H7 (cell line): ENCODE data around the gene CDON. TPM values are rescaled to one million over a fixed set of nuclear protein-coding genes. Genes with fewer than 3 reads are reported as not detected.

Experiments
- DNase-seq: peaks from one replicate; pipeline ENCODE4 v3.0.0; 2012
- H3K27me3 ChIP-seq: 2 replicates; pipeline ENCODE4 v1.6.0; 2011; ENCODE audit warnings: mild to moderate bottlenecking, low read length; ENCODE audit not compliant: control insufficient read depth, insufficient read depth
- H3K36me3 ChIP-seq: replicated peaks from 2 replicates; pipeline ENCODE4 v1.5.1; 2011; ENCODE audit warnings: low read length; ENCODE audit not compliant: control insufficient read depth, insufficient read depth
- H3K4me3 ChIP-seq: 2 replicates; pipeline ENCODE4 v1.5.1; 2011; ENCODE audit warnings: low read depth, mild to moderate bottlenecking, control low read depth, low read length, moderate library complexity; ENCODE audit not compliant: insufficient read depth
- total RNA-seq: library from RNA; depleted of rRNA; stranded (reverse); fragments of >200 nt; shearing (Covaris generic); gene quantifications from 2 replicates; pipeline ENCODE4 v1.2.3, GENCODE V29; 2014

CDON gene
- total RNA-seq, 1 experiment from 2014 or later: 22.7 TPM

GRCh38 chr11:125956391-125957134 lies 106.1 kb downstream of the CDON start:
- DNase-seq: no peak
- Histone ChIP-seq H3K36me3 (no peaks in the 10 kb centered on the region), H3K27me3 (no peaks in the 10 kb centered on the region), H3K4me3 (no peak overlapping the region)

GRCh38 chr11:125955856-125956255 lies 106.8 kb downstream of the CDON start:
- H3K27me3 ChIP-seq: no peaks in the 10 kb centered on the region
- no peak overlapping the region for H3K4me3 ChIP-seq
- no peak for DNase-seq
- no peaks in the 10 kb centered on the region for H3K36me3 ChIP-seq

GRCh38 chr11:125954945-125955640 lies 107.6 kb downstream of the CDON start:
- Histone ChIP-seq H3K27me3 (no peaks in the 10 kb centered on the region), H3K4me3 (no peak overlapping the region), H3K36me3 (no peaks in the 10 kb centered on the region)
- DNase-seq: no peak

GRCh38 chr11:125954123-125954944 lies 108.3 kb downstream of the CDON start:
- peak; percentile 53 for DNase-seq
- no peaks in the 10 kb centered on the region for H3K27me3 ChIP-seq

GRCh38 chr11:125953401-125953935 lies 109.2 kb downstream of the CDON start:
- Histone ChIP-seq H3K27me3 (no peaks in the 10 kb centered on the region), H3K36me3 (no peaks in the 10 kb centered on the region), H3K4me3 (no peak overlapping the region)
- DNase-seq: peak; percentile 47

More at GRCh38 chr11:125954123-125954944, 108.3 kb downstream of the CDON start:
- H3K36me3 ChIP-seq: no peaks in the 10 kb centered on the region
- H3K4me3 ChIP-seq: no peak overlapping the region

- Histone ChIP-seq H3K36me3 (no peaks in the 10 kb centered on the region), H3K4me3 (no peak overlapping the region)
Observed at GRCh38 chr11:125952973-125953372, 109.7 kb downstream of the CDON start.

GRCh38 chr11:125952559-125952958 lies 110.1 kb downstream of the CDON start:
- Histone ChIP-seq H3K4me3 (no peak overlapping the region), H3K36me3 (no peaks in the 10 kb centered on the region), H3K27me3 (no peaks in the 10 kb centered on the region)
- no peak for DNase-seq

More at GRCh38 chr11:125952973-125953372, 109.7 kb downstream of the CDON start:
- DNase-seq: peak; percentile 60
- no peaks in the 10 kb centered on the region for H3K27me3 ChIP-seq

- Histone ChIP-seq H3K4me3 (no peak overlapping the region), H3K27me3 (no peaks in the 10 kb centered on the region), H3K36me3 (no peaks in the 10 kb centered on the region)
- DNase-seq: peak; percentile 79
Observed at GRCh38 chr11:125951731-125952130, 110.9 kb downstream of the CDON start.

GRCh38 chr11:125950696-125951651 lies 111.7 kb downstream of the CDON start:
- Histone ChIP-seq H3K4me3 (no peak overlapping the region), H3K27me3 (no peaks in the 10 kb centered on the region), H3K36me3 (no peaks in the 10 kb centered on the region)
- peak; percentile 58 for DNase-seq

GRCh38 chr11:125950178-125950490 lies 112.5 kb downstream of the CDON start:
- H3K36me3 ChIP-seq: no peaks in the 10 kb centered on the region
- DNase-seq: no peak
- no peaks in the 10 kb centered on the region for H3K27me3 ChIP-seq
- H3K4me3 ChIP-seq: no peak overlapping the region

GRCh38 chr11:125949271-125950177 lies 113.1 kb downstream of the CDON start:
- H3K4me3 ChIP-seq: no peak overlapping the region
- no peaks in the 10 kb centered on the region for H3K36me3 ChIP-seq
- DNase-seq: no peak
- H3K27me3 ChIP-seq: no peaks in the 10 kb centered on the region

- Histone ChIP-seq H3K27me3 (no peaks in the 10 kb centered on the region), H3K4me3 (no peak overlapping the region), H3K36me3 (no peaks in the 10 kb centered on the region)
- DNase-seq: no peak
Observed at GRCh38 chr11:125948278-125949051, 114.2 kb downstream of the CDON start.
